HG03565 (cell line): ENCODE data around the gene PRSS37.

Experiments used
- ATAC-seq: cut with Tn5 transposase; IDR thresholded peaks from one replicate; pipeline ENCODE4 v1.9.1; 2021; ENCODE audit warnings: mild to moderate bottlenecking, moderate library complexity; ENCODE audit not compliant: unreplicated experiment

The PRSS37 gene

GRCh38 chr7:141789917-141790316, 51.4 kb downstream of the PRSS37 start, which contains the start of gene TAS2R5:
TAS2R5 (plus strand) TSS chr7:141790217; CDS start chr7:141790362, 145 bp downstream.
- ATAC-seq, result no peak

DNA sequence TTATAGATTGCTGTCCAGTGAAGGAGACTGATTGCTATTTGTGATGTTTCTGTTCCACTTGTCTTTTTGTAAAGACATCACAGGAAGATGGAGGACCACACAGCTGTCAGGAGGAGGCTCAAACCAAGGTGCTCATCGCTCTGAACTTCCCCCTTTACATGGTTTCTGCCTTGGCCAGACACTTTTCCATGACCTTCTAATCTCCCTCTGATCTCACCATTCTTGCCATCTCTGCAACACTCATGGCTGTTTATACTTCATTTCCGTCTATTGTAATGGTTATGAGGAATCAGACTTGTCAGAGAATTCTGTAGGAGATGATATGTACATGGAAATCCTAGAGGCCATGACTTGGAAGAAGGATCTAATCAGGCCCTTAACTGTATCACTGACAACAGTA, 53.0 kb downstream of the PRSS37 start:
- no peak for ATAC-seq
